Vagina (tissue), 2 donors: ENCODE data around the gene KCNA2.

Experiments
- CTCF ChIP-seq, 3 experiments: fragments of 450-650 bp in 2 of 3; fragments of 200-600 bp in 1 of 3; sonication (generic) in 1 of 3; IDR thresholded peaks; one replicate each; pipeline ENCODE4 v1.5.1; 2017 to 2019; ENCODE audit warnings: antibody characterized with exemption in 3 of 3, mild to moderate bottlenecking in 2 of 3, moderate library complexity in 2 of 3
- POLR2A ChIP-seq, 2 donors: fragments of 450-650 bp; IDR thresholded peaks; one replicate each; pipeline ENCODE4 v1.6.1; 2017; ENCODE audit warnings: antibody characterized with exemption in 2 of 2, mild to moderate bottlenecking in 2 of 2, moderate library complexity in 2 of 2
- POLR2AphosphoS5 ChIP-seq, 2 donors: sonication (generic); formaldehyde crosslinking; IDR thresholded peaks; one replicate each; pipeline ENCODE4 v1.9.0; 2017; ENCODE audit warnings: antibody characterized with exemption in 2 of 2, mild to moderate bottlenecking in 2 of 2, low read depth in 1 of 2; ENCODE audit not compliant: insufficient read depth in 1 of 2

GRCh38 chr1:110570901-110571300 lies 35.3 kb downstream of the KCNA2 start:
- TF ChIP-seq CTCF (IDR thresholded peaks at IDR 0.05) (no peak), POLR2A (IDR thresholded peaks at IDR 0.05) (no peak), POLR2AphosphoS5 (IDR thresholded peaks at IDR 0.05; ENCODE audit: insufficient read depth in 1 of 2, low read depth in 1 of 2) (no peak)
